Measurements from ENCODE around the gene DSCAML1. TPM values are rescaled to one million over a fixed set of nuclear protein-coding genes. Genes with fewer than 3 reads are reported as not detected.
A peak's percentile ranks its signal among the peaks of the same experiment; 100 is the strongest.

DSCAML1 gene
- total RNA-seq, 1 experiment from 2014 or later: 0.15 TPM

DNA sequence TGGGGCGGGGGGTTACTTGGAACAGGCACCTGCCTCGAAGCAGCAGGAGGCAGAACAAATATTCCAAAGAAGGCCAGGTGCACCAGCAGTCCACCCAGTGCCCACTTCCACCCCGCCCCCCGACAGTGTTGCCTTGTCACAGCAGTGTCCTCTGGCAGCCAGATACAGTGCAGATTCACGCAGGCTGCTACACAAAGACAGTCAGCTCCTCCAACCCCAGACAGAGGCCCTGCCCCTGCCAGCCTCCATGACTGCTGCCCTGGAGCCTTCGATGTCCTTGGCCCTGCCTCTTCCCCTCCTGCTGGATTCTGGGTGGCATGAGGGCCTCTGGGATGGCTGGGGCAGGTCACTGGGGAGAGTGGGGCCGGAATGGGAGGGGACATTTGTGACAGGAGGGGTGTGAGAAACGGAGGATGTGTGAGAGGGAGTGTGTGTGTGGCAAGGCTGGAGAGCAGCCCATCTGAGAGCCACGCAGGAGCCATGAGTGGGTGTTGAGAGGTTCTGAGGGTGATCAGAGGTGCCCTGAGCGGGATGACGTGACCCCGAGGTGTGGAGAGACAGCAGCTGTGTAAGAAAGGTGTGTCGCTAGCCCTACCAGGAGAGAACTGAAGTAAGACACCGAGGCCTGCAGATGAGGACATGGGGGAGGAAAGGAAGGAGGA lies 295.6 kb downstream of the DSCAML1 start:
- Histone ChIP-seq H2BK12ac (ENCODE audit: insufficient read length, low read depth, low read length) (no peak overlapping the region), H3K4ac (ENCODE audit: low read depth, low read length) (no peak overlapping the region), H3K23ac (ENCODE audit: insufficient read length, low read depth, low read length) (no peak overlapping the region), H3K79me2 (ENCODE audit: insufficient read depth, low read length) (no peaks in the 10 kb centered on the region), H3K9ac (ENCODE audit: extremely low read depth, insufficient read length, low read length) (no peak overlapping the region), H4K20me1 (ENCODE audit: control insufficient read depth, insufficient read depth, insufficient read length) (no peaks in the 10 kb centered on the region), H3K23me2 (ENCODE audit: insufficient read length, low read depth, low read length, poor library complexity, severe bottlenecking) (no peaks in the 10 kb centered on the region), H3K27me3 (ENCODE audit: insufficient read depth, low read length) (no peaks in the 10 kb centered on the region), H2BK5ac (ENCODE audit: insufficient read length, low read length) (no peak overlapping the region), H2BK20ac (ENCODE audit: low read depth, low read length, poor library complexity, severe bottlenecking) (no peak overlapping the region), H3T11ph (ENCODE audit: low read length) (no peak overlapping the region), H2AFZ (ENCODE audit: low read length) (no peak overlapping the region), H2BK120ac (ENCODE audit: low read depth, low read length, poor library complexity, severe bottlenecking) (no peak overlapping the region), H4K8ac (replicated peaks; ENCODE audit: insufficient read length, low read depth, low read length) (no peak overlapping the region), H3K56ac (ENCODE audit: insufficient read length, low read depth, low read length) (no peak overlapping the region), H2AK5ac (ENCODE audit: insufficient read length, low read length) (no peak overlapping the region), H3K4me1 (ENCODE audit: insufficient read depth, low read length) (peaks cover 5% of the 10 kb centered on the region; the same call in 1 of the 2 replicates), H4K91ac (ENCODE audit: insufficient read length, low read depth, low read length) (no peak overlapping the region), H3K18ac (ENCODE audit: insufficient read length, low read depth, low read length) (no peak overlapping the region), H3K9me3 (ENCODE audit: control insufficient read depth, low read depth, low read length) (no peaks in the 10 kb centered on the region), H4K5ac (ENCODE audit: insufficient read length, low read depth, low read length) (no peak overlapping the region), H3K27ac (ENCODE audit: insufficient read length, low read depth, low read length) (no peak overlapping the region), H3K79me1 (ENCODE audit: insufficient read depth, low read depth, low read length, poor library complexity, severe bottlenecking) (no peaks in the 10 kb centered on the region), H3K4me2 (ENCODE audit: insufficient read depth, insufficient read length, low read length) (no peak overlapping the region), H2BK15ac (ENCODE audit: low read depth, low read length) (no peak overlapping the region), H3K14ac (ENCODE audit: insufficient read depth, low read length) (peak overlapping the region; percentile 54)
- Mint-ChIP-seq H3K36me3 (ENCODE audit: insufficient read depth in 1 of 3, low read depth in 3 of 3) (no peaks in the 10 kb centered on the region; a peak in 1 of 7 replicates), H3K9me3 (no peaks in the 10 kb centered on the region; a peak in 1 of 5 replicates), H3K4me1 (peaks cover 25 to 38% of the 10 kb centered on the region in 2 experiments), H3K4me3 (peak overlapping the region in 1 of 2 experiments; percentile 28; a peak in 1 of 5 replicates), H3K27ac (peak overlapping the region in 1 of 3 experiments; percentile 37; a peak in 1 of 7 replicates), H3K27me3 (ENCODE audit: low read depth) (peaks cover 23% of the 10 kb centered on the region)
- TF ChIP-seq, protein P1, sequence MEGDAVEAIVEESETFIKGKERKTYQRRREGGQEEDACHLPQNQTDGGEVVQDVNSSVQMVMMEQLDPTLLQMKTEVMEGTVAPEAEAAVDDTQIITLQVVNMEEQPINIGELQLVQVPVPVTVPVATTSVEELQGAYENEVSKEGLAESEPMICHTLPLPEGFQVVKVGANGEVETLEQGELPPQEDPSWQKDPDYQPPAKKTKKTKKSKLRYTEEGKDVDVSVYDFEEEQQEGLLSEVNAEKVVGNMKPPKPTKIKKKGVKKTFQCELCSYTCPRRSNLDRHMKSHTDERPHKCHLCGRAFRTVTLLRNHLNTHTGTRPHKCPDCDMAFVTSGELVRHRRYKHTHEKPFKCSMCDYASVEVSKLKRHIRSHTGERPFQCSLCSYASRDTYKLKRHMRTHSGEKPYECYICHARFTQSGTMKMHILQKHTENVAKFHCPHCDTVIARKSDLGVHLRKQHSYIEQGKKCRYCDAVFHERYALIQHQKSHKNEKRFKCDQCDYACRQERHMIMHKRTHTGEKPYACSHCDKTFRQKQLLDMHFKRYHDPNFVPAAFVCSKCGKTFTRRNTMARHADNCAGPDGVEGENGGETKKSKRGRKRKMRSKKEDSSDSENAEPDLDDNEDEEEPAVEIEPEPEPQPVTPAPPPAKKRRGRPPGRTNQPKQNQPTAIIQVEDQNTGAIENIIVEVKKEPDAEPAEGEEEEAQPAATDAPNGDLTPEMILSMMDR (conservative IDR thresholded peaks at IDR 0.05): no peak
- no peak for DNase-seq
- no CpG with 5 or more reads among the region's 14 CpGs for WGBS (ENCODE audit: extremely low coverage, insufficient read length, low lambda C conversion rate)

Data from H9 (cell line).